GM21825 (cell line): ENCODE measurements around the gene TRIP10.
"Not testable (repeated sequence)": the region's sequence is repeated elsewhere in the genome, so short reads cannot be mapped to it uniquely, and the experiment has no call there.

Source experiments
- ATAC-seq: cut with Tn5 transposase; IDR thresholded peaks from one replicate; pipeline ENCODE4 v1.9.1; 2021; ENCODE audit warnings: mild to moderate bottlenecking, moderate library complexity; ENCODE audit not compliant: unreplicated experiment

Gene TRIP10

DNA sequence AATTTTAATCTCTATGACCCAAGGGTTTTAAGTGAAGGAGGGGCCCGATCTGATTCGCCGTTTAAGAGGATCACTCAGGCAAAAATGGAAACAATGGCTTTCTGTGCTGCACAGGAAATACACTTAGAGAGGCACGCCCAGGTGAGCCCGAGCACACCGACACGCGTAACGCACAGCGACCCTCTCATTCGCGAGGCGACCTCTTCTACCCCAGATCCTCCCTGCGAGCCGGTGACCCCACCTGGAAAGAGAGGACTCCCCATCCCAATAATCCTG is 27.5 kb downstream of the TRIP10 start:
- peak; percentile 12 for ATAC-seq

DNA sequence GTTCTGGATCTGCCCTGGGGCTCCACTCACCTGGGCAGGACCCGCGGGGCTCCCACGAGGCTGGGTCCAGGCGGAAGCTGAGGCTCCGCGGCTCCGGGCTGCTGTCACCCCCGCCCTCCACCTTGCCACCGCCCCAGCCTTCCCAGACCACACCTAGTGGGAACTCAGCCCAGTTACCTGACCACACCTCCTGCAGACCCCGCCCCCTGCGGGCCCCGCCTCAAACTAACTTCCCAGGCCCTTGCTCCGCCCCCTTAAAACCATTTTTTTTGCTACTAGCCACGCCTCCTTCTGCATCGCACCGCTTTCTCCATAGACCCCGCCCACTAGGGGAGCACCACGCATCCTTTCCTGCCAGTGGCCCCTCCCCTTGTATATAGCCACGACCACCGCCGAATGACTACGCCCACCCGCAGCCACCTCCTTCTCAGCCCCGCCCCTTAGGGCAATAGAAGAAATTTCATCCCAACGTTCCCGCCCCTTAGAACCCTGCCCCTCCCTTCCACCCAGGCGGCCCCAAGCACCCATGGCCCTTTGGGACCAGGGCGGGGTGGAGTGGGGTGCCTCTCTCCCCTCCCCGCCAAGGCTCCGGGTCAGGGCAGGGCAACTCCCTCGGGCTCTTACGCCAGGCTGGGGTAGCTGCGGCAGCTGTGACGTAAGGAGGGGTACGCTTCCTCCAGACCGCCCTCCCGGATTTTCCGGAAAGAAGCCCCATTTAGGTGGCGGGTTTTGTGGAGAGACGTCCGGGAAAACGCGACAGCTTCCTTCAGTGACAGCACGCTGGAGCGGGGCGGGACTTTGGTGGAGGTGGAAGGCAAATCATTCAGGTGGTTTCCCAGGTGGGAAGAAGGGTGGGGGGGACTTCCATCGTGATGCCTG is 28.1 kb downstream of the TRIP10 start, which contains the start of gene SH2D3A:
Gene SH2D3A (minus strand): TSS at position 79 of the 879 bp plus-strand sequence. CDS start 3,687 bp downstream, outside the sequence.
- ATAC-seq: peak; percentile 64

DNA sequence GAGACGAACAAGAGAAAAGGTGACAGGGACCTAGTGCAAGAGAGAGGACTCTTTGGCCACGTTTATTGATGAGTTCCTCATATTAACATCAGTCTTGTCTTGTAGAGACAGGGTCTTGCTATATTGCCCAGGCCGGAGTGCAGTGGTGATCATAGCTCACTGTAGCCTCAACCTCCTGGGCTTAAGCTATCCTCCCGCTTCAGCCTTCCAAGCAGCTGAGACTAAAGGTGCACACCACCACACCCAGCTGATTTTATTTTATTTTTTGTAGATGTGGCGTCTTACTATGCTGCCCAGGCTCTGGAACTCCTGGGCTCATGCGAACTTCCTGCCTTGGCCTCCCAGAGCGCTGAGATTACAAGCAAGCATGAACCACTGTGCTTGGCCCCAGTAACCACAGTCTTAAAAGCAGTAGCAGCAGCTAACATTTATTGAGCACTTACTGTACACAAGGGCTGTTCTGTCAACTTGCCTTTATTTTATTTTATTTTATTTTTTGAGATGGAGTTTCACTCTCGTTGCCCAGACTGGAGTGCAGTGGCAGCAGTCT is 28.8 kb downstream of the TRIP10 start:
- ATAC-seq: no peak

DNA sequence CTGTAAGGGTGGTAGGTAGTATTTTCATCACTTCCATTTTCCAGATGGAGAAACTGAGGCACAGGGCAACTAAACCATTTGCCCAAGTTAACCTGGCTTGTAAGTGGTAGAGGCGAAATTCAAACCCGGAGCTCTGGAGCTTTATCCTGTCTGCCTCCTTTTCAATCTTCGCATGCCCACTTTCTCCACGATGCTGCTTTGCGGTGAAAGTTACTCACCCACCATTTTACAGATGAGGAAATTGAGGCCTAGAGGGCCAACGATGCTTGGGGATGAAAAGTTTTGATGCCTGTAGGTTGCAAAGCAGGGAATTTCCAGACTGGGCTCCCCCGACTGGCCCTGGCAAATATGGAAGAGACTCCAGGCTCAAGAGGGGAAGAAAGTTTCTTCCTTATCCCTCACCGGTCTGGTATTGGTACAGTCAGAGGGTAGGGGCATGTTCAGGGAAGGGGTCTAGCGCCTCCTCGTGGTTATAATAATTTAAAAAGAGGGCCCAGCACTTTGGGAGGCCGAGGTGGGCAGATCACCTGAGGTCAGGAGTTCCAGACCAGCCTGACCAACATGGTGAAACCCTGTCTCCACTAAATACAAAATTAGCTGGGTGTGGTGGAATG is 29.6 kb downstream of the TRIP10 start:
- ATAC-seq: no peak

DNA sequence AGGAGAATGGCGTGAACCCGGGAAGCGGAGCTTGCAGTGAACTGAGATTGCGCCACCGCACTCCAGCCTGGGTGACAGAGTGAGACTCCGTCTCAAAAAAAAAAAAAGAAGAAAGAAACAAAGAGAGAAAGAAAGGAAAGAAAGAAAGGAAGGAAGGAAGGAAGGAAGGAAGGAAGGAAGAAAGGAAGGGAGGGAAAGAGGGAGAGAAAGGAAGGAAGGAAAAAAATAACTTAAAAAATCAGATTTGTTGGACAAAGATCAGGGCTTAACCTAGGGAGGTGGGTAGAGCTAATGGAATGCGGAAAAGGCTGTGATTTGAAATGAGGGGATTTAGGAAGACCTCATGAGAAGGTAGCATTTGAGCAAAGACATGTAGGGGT is 32.2 kb downstream of the TRIP10 start:
- ATAC-seq: not testable (repeated sequence)

DNA sequence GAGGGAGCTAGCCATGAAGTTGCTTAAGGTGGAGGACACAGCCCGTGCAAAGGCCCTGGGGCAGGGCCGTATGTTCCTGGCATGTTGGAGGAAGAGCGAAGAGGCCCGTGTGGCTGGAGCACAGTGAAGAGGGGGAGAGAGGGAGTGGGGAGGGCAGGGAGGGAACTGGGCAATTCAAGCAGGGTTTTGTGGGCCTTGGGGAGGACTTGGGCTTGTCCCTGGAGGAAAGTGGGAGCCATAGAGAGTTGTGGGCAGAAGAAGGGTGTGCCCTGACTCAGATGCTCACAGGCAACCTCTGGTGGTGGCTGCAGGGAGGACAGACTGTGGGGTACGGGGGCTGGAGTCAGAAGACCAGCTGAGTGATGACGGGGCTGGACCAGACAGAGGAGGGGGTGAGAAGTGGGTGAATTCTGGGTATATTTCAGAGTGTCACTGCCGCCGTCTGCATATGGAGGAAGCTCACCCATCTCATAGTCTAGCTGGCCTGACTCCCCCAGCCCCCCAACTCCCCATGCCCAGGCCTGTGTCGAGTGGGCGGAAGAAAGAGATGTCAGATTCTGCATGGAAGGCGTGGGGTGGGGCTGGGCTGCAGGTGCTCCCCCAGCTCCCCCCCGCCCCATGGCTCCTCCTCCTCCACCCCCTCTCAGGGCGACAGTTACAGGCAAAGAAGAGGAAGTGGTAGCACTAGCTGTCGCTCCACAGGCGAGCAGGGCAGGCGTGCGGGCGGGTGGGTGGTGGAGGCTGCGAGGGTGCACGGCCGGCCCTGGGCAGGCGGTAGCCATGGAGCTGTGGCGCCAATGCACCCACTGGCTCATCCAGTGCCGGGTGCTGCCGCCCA is 32.8 kb downstream of the TRIP10 start, which contains the start of gene VAV1:
Gene VAV1 (plus strand): TSS at position 681 of the 838 bp plus-strand sequence. CDS start 100 bp downstream, at position 781.
- no peak for ATAC-seq

DNA sequence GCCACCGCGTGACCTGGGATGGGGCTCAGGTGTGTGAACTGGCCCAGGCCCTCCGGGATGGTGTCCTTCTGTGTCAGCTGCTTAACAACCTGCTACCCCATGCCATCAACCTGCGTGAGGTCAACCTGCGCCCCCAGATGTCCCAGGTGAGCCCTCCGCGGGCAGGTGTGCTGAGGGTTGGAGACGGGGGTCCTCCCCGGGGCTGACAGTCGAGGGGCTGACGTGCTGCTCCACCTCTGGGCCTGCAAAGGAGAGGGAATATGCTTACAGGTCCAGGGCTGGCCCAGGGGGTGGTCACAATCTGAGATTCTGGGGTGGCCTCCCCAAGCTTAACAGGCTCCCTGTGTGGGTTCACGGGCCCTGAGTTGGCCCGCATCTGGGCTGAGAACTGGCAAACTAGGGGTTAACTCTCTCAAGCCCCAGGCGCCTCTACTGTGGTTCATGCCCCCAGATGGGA is 33.4 kb downstream of the TRIP10 start:
- no peak for ATAC-seq

DNA sequence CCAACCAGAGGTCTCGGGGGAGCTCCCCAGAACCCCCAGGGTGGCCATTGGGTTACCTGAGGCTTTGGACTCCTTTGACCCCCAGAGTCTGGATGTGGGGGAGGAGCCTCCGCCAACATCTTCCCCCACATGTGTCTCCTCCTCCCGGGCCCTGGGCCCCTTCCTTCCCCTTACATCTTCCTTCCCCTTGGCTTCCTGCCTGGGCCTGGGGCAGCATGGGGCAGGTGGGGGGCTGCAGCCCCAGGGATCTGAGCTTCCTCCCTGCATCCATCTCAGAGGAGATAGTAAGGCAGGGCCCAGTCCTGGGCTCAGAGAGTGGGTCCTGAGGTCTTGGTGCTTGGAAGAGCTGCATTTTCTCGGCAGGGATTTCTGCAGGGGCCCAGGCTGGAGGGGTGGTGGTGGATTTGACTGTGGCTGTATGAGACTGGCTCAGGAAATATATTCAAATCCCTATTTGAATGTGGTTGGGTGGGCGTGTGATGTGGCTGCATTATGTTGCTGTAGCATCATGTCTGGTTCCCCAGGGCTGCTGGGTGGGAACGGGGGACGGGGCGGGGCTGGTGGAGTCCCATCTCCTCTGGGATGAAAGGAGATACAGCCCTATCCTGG is 33.9 kb downstream of the TRIP10 start:
- ATAC-seq: no peak

DNA sequence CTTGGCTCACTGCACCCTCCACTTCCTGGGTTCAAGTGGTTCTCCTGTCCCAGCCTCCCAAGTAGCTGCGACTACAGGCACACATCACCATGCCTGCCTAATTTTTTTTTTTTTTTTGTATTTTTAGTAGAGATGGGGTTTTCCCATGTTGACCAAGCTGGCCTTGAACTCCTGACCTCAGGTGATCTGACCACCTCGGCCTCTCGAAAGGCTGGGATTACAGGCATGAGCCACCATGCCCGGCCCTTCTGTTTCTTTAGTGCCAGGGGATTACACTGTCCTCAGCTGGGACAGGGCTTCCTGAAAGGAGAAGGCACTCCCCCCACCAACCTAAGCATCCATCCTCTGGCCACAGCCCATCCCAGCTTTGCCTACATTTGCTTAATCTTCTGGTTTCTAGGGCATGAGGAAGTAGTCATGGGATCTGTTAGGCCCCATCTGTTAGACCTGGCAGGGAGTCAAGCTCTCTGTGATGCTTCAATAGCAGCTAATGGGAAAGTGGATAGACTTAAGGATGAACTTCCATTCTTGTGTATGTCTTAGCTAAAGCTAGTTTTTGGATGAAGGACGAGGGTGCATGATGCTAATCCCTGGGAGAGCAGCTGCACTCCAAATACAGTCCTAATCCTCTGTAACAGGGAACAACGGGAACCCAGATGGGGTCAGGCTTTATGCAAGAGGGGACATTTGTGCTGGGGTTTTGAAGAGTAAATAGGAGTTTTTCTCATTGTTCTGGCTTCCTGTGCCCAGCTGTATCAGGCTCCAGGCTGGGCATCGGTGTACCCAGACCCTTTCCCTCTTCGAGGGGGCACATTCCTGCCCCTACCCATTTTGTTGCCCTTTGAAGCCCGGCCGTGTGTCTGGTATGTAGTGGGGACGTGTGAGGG is 35.6 kb downstream of the TRIP10 start:
- ATAC-seq: no peak

DNA sequence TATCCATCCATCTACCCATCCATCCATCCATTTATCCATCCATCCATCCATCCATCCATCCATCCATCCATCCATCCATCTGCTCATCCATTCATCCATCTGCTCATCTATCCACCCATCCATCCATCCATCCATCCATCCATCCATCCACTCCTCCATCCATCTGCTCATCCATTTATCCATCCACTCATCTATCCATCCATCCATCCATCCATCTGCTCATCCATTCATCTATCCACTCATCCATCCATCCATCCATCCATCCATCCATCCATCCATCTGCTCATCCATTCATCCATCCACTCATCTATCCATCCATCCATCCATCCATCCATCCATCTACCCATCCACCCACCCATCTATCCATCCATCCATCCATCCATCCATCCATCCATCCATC is 36.6 kb downstream of the TRIP10 start:
- not testable (repeated sequence) for ATAC-seq

DNA sequence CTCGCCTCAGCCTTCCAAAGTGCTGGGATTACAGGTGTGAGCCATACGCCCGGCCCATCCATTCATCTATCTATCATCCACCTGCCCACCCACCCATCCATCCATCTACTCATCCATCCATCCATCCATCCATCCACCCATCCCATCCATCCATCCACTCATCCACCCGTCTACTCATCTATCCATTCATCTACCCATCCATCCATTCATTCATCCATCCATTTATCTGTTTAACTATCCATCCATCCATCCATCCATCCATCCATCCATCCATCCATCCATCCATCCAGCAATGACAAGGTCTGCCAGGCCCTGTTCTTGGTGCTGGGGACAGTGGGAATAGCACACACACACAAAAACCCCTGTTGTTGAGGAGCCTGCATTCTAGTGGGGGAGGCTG is 37.5 kb downstream of the TRIP10 start:
- ATAC-seq: no peak

DNA sequence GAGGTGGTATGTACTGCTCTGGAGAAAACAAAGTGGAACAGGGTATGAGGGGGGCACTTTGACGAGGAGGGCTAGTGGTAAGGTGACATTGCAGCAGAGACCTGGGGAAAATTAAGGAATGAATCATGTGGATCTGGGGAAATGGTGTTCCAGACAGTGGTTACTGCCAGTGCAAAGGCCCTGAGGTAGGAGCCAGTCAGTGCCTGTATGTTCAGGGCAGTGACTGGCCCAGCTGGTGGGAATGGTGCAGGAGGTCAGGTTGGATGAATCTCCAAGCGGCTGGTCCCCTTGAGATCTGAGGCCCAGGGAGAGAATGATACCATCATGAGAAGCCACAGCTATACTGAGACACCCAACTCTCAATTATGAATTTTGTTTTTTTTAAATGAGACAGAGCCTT is 38.0 kb downstream of the TRIP10 start:
- no peak for ATAC-seq

DNA sequence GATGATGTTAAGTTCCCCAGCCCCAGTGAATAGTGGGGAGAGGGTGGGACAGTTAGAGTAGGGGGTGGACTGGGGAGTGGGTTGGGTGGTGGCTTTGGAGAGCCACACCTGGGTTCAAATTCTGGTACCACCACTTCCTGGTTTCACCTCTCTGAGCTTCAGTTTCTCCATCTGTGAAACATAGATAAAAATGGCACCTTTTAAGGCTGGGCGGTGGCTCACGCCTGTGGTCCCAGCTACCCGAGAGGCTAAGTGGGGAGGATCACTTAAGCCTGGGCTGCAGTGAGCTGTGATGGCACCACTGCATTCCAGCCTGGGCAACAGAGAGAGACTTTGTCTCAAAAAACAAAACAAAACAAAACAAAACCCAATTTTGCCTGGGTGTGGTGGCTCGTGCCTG is 38.9 kb downstream of the TRIP10 start:
- no peak for ATAC-seq

DNA sequence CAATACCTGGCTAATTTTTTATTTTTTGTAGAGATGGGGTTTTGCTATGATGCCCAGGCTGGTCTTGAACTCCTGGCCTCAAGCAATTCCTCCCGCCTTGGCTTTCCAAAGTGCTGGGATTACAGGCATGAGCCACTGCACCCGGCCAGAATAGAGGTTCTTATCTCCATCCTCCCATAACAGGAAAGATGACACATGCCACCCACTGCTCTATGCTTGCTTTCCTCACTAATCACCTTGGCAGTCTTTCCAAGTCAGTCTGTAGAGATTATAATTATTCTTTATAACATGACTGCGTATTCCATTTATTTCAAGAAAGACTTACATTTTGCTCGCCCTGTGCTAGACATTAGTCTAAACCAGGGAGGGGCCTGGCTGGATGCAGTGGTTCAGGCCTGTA is 39.7 kb downstream of the TRIP10 start:
- ATAC-seq: no peak

DNA sequence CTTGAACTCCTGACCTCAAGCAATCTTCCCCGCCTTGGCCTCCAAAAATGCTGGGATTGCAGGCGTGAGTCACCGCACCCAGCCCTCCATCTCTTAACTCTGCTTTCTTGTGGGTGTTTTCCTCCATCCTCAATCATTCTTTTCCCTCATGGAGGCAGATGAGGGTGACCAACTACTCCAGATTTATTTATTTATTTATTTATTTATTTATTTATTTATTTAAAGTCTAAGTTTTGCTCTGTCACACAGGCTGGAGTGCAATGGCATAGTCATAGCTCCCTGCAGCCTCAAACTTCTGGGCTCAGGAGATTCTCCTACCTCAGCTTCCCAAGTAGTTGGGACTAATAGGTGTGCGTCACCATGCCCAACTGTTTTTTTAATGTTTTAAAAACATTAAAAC is 47.9 kb downstream of the TRIP10 start:
- no peak for ATAC-seq

DNA sequence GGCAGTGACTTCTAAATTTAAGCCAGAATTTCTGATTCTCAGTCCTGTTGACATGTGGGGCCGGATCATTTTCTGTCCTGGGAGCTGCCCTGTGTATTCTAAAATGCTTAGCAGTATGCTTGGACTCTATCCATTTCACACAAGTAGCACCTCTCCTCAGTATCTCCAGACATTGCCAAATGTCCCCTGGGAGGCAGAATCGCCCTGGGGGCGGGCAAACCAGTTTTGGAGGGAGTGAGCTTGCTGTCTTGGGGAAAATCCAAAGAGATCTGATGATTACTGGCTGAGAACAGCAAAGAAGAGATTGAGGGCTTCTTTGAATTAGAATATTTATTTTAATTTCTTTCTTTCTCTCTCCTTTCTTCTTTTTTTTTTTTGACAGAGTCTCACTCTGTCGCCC is 49.4 kb downstream of the TRIP10 start:
- ATAC-seq: no peak

DNA sequence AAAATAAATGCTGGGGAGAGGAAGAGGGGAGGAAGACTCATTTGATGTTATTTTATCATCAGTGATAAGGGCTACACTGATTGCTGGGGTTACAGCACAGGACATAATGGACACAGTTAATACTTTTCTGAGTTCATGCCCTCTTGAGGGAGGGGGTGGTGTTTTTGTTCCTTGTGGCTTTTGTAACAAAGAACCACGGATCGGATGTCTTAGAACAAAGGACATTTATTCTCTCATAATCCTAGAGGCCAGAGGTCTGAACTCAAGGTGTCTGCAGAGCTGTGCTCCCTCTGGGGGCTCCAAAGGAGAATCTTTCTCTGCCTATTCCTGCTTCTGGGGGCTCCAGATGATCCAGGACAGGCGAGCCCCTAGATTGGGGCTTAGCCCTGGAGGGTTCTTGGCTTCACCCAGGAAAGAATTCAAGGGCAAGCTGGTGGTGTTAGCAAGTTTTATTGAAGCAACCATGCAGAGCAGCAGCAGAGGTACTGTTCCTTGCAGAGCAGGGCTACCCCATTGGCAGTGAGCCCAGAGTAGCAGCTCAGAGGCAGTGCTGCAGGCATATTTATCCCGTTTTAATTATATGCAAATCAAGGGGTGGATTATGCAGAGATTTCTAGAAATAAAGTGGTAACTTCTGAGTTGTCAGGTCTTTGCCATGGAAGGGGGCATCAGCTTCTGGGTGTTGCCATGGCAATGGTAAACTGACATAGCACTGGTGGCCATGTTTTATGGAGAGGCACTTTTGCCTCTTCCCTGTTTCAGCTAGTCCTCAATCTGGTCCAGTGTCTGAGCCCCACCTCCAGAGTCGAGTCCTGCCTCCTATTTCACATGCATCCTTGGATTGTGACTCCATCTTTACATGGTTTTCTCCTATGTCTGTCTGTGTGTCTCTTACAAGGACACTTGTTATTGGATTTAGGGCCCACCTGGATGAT is 51.0 kb downstream of the TRIP10 start:
- ATAC-seq: no peak

DNA sequence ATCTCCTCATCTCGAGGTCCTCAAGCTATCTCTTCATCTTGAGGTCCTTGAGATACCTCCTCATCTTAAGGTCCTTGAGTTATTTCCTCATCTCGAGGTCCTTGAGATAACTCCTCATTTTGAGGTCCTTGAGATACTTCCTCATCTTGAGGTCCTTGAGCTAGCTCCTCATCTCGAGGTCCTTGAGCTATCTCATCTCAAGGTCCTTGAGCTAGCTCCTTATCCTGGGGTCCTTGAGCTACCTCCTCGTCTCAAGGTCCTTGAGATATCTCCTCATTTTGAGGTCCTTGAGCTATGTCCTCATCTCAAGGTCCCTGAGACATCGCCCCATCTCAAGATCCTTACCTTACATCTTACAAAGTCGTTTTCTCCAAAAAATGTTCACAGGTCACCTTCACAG is 51.8 kb downstream of the TRIP10 start:
- ATAC-seq: no peak

DNA sequence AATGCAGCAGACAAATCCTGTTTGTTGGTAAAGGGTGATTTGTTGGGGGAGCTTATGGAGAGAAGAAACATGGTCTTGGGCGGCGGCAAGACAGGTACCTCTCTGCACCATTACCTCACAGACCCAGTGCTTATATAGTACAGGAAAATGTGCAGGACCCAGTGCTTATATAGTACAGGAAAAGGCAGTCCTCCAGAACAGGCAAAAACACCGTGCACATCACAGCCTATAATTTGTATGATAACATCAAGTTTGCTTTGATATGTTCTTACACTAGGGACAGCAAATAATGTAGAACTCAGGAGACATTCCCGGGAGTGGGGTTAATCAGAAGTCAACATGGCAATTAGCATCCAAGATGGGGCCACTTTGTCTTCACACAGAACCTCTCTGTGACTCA is 53.9 kb downstream of the TRIP10 start:
- ATAC-seq: no peak
